ENCODE measurements around the gene OPN4. TPM values are rescaled to one million over a fixed set of nuclear protein-coding genes. Genes with fewer than 3 reads are reported as not detected.
A peak's percentile ranks its signal among the peaks of the same experiment; 100 is the strongest.

The OPN4 gene
- total and polyA plus RNA-seq, 8 donors = not detected

- no peak for DNase-seq
- no peaks in the 10 kb centered on the region for H3K36me3 ChIP-seq
- H3K4me1 ChIP-seq = no peaks in the 10 kb centered on the region
- no peaks in the 10 kb centered on the region for H3K9me3 ChIP-seq
- WGBS, 5 donors = 42 to 69% (median 62%) methylated on average over 3 of the region's 3 CpGs
- H3K27me3 ChIP-seq = no peaks in the 10 kb centered on the region
- H3K27ac ChIP-seq = no peak overlapping the region
- H3K4me3 ChIP-seq = no peak overlapping the region
- intact Hi-C loops (cut with DNase I; ENCODE audit: low total_unique reads) = no loop called here
- TF ChIP-seq EP300 (IDR thresholded peaks at IDR 0.05) (no peak), CTCF (IDR thresholded peaks at IDR 0.05) (no peak), POLR2A (IDR thresholded peaks at IDR 0.05) (no peak), POLR2AphosphoS5 (IDR thresholded peaks at IDR 0.05) (no peak)
These were observed 4.4 kb downstream of the OPN4 start for GRCh38 chr10:86658751-86659150.

GRCh38 chr10:86659161-86659691 is 4.9 kb downstream of the OPN4 start:
- no peak overlapping the region for H3K4me3 ChIP-seq
- H3K27ac ChIP-seq = no peak overlapping the region
- WGBS, 5 donors = 86 to 91% (median 89%) methylated on average over 13 to 19 of the region's 19 CpGs
- peaks cover 0 to 2% (median 0%) of the 10 kb centered on the region in 4 donors for H3K4me1 ChIP-seq
- intact Hi-C loops (cut with DNase I; ENCODE audit: low total_unique reads) = no loop called here
- H3K36me3 ChIP-seq = no peaks in the 10 kb centered on the region
- TF ChIP-seq CTCF (IDR thresholded peaks at IDR 0.05) (no peak), POLR2AphosphoS5 (IDR thresholded peaks at IDR 0.05) (no peak), POLR2A (IDR thresholded peaks at IDR 0.05) (no peak), EP300 (IDR thresholded peaks at IDR 0.05) (no peak)
- no peaks in the 10 kb centered on the region for H3K27me3 ChIP-seq
- H3K9me3 ChIP-seq = no peaks in the 10 kb centered on the region
- no peak for DNase-seq

GRCh38 chr10:86659721-86660453 is 5.5 kb downstream of the OPN4 start:
- Histone ChIP-seq H3K4me1 (peaks cover 0 to 9% (median 0%) of the 10 kb centered on the region in 4 donors), H3K4me3 (no peak overlapping the region), H3K36me3 (no peaks in the 10 kb centered on the region), H3K27ac (no peak overlapping the region), H3K9me3 (no peaks in the 10 kb centered on the region), H3K27me3 (no peaks in the 10 kb centered on the region)
- no peak for DNase-seq
- intact Hi-C loops (cut with DNase I; ENCODE audit: low total_unique reads) = no loop called here
- TF ChIP-seq CTCF (IDR thresholded peaks at IDR 0.05) (no peak), POLR2A (IDR thresholded peaks at IDR 0.05) (no peak), POLR2AphosphoS5 (IDR thresholded peaks at IDR 0.05) (no peak), EP300 (IDR thresholded peaks at IDR 0.05) (no peak)
- WGBS, 5 donors = 90 to 96% (median 93%) methylated on average over 15 to 17 of the region's 17 CpGs

GRCh38 chr10:86661161-86662025 is 7.0 kb downstream of the OPN4 start:
- no peaks in the 10 kb centered on the region for H3K36me3 ChIP-seq
- DNase-seq = peak; percentile 42 to 52
- no peak overlapping the region for H3K4me3 ChIP-seq
- TF ChIP-seq POLR2A (IDR thresholded peaks at IDR 0.05) (no peak), EP300 (IDR thresholded peaks at IDR 0.05) (no peak), CTCF (IDR thresholded peaks at IDR 0.05) (no peak), POLR2AphosphoS5 (IDR thresholded peaks at IDR 0.05) (no peak)
- peaks cover 0 to 12% (median 0%) of the 10 kb centered on the region in 4 donors for H3K4me1 ChIP-seq
- H3K27me3 ChIP-seq = no peaks in the 10 kb centered on the region
- no peaks in the 10 kb centered on the region for H3K9me3 ChIP-seq
- intact Hi-C loops (cut with DNase I; ENCODE audit: low total_unique reads) = no loop called here
- no peak overlapping the region for H3K27ac ChIP-seq
- WGBS, 5 donors = 71 to 89% (median 71%) methylated on average over 12 to 17 of the region's 17 CpGs
